Neural cell (in vitro differentiated cells): Measurements from ENCODE around the gene ADK. TPM values are rescaled to one million over a fixed set of nuclear protein-coding genes. Genes with fewer than 3 reads are reported as not detected.

Experiments used
- H2AFZ ChIP-seq: fragments of 200-600, 300-800 bp; sonication (generic), shearing (Covaris generic); 2 replicates; pipeline ENCODE4 v1.6.0; 2014; ENCODE audit warnings: low read depth, mild to moderate bottlenecking, antibody characterized with exemption, low read length, moderate library complexity
- H3F3A ChIP-seq: fragments of 200-600 bp; shearing (Covaris generic); 2 replicates; pipeline ENCODE4 v1.6.1; 2016; ENCODE audit warnings: mild to moderate bottlenecking, moderate library complexity, mixed read lengths, antibody characterized with exemption, low read length; ENCODE audit not compliant: insufficient read depth, poor library complexity, severe bottlenecking
- H3K27ac ChIP-seq: fragments of 200-600, 300-800 bp; sonication (generic), shearing (Covaris generic); 2 replicates; pipeline ENCODE4 v1.5.1; 2014; ENCODE audit warnings: mild to moderate bottlenecking, low read length, moderate library complexity
- H3K27me3 ChIP-seq: fragments of 300-800, 200-600 bp; sonication (generic), shearing (Covaris generic); 2 replicates; pipeline ENCODE4 v1.6.0; 2014; ENCODE audit warnings: mild to moderate bottlenecking, low read depth, low read length, moderate library complexity; ENCODE audit not compliant: insufficient read depth
- H3K36me3 ChIP-seq: fragments of 300-800, 200-600 bp; sonication (generic), shearing (Covaris generic); 2 replicates; pipeline ENCODE4 v1.5.1; 2014; ENCODE audit warnings: mild to moderate bottlenecking, antibody characterized with exemption, low read length, moderate library complexity; ENCODE audit not compliant: insufficient read depth
- H3K4me2 ChIP-seq: fragments of 300-800, 200-600 bp; sonication (generic), shearing (Covaris generic); 2 replicates; pipeline ENCODE4 v1.6.0; 2014; ENCODE audit warnings: mild to moderate bottlenecking, low read length
- H3K4me3 ChIP-seq: fragments of 300-800, 200-600 bp; sonication (generic), shearing (Covaris generic); 2 replicates; pipeline ENCODE4 v1.5.1; 2014; ENCODE audit warnings: mild to moderate bottlenecking, low read length, moderate library complexity
- H3K79me2 ChIP-seq: fragments of 200-600 bp; shearing (Covaris generic); replicated peaks from 2 replicates; pipeline ENCODE4 v1.6.0; 2014; ENCODE audit warnings: mild to moderate bottlenecking, low read length, moderate library complexity; ENCODE audit not compliant: insufficient read depth
- H3K9ac ChIP-seq: fragments of 300-800, 200-600 bp; sonication (generic), shearing (Covaris generic); 2 replicates; pipeline ENCODE4 v1.6.1; 2016; ENCODE audit warnings: mild to moderate bottlenecking, low read length, mixed read lengths
- H3K9me2 ChIP-seq: fragments of 200-600 bp; shearing (Covaris generic); 2 replicates; pipeline ENCODE4 v1.6.1; 2016; ENCODE audit warnings: mild to moderate bottlenecking, low read length, mixed read lengths; ENCODE audit not compliant: insufficient read depth
- H3K9me3 ChIP-seq: fragments of 200-600, 300-800 bp; sonication (generic), shearing (Covaris generic); 2 replicates; pipeline ENCODE4 v1.6.1; 2016; ENCODE audit warnings: mild to moderate bottlenecking, mixed run types, low read length, moderate library complexity, mixed read lengths
- H4K20me1 ChIP-seq: fragments of 200-600 bp; shearing (Covaris generic); 2 replicates; pipeline ENCODE4 v1.6.1; 2016; ENCODE audit warnings: mild to moderate bottlenecking, mixed run types; ENCODE audit not compliant: insufficient read depth
- EP300 ChIP-seq: fragments of 450-650 bp; conservative IDR thresholded peaks from 2 replicates; pipeline ENCODE4 v1.6.1; 2014; ENCODE audit warnings: antibody characterized with exemption, mild to moderate bottlenecking, moderate library complexity; ENCODE audit not compliant: poor library complexity, severe bottlenecking
- EZH2 ChIP-seq: fragments of 200-600, 300-800 bp; shearing (Covaris generic), sonication (generic); IDR thresholded peaks from 2 replicates; pipeline ENCODE4 v1.6.1; 2014; ENCODE audit warnings: antibody characterized with exemption, low read length, borderline replicate concordance, mild to moderate bottlenecking; ENCODE audit not compliant: insufficient read depth, poor library complexity, severe bottlenecking
- MXI1 ChIP-seq: fragments of 450-650 bp; conservative IDR thresholded peaks from 2 replicates; pipeline ENCODE4 v1.6.1; 2014; ENCODE audit warnings: antibody characterized with exemption, mild to moderate bottlenecking; ENCODE audit not compliant: poor library complexity, severe bottlenecking
- POLR2AphosphoS5 ChIP-seq: IDR thresholded peaks from 2 replicates; pipeline ENCODE4 v1.6.1; 2012
- RAD21 ChIP-seq: fragments of 450-650 bp; conservative IDR thresholded peaks from 2 replicates; pipeline ENCODE4 v1.6.1; 2014; ENCODE audit warnings: antibody characterized with exemption, mild to moderate bottlenecking, moderate library complexity
- REST ChIP-seq: IDR thresholded peaks from 2 replicates; pipeline ENCODE4 v1.6.1; 2012; ENCODE audit warnings: borderline replicate concordance
- SMC3 ChIP-seq: fragments of 450-650 bp; conservative IDR thresholded peaks from 2 replicates; pipeline ENCODE4 v1.6.1; 2014; ENCODE audit warnings: antibody characterized with exemption, mild to moderate bottlenecking, moderate library complexity; ENCODE audit not compliant: poor library complexity
- TAF1 ChIP-seq: IDR thresholded peaks from 2 replicates; pipeline ENCODE4 v1.6.1; 2012; ENCODE audit warnings: low read depth
- polyA plus RNA-seq: library from polyadenylated mRNA; depleted of rRNA; stranded (reverse); fragments of >200 nt; gene quantifications from 2 replicates; pipeline ENCODE4 v1.2.3, GENCODE V29; 2014
- TF ChIP-seq, protein P1 (sequence below): fragments of 450-650 bp; IDR thresholded peaks from 2 replicates; pipeline ENCODE4 v1.5.1; 2014; ENCODE audit warnings: antibody characterized with exemption, mild to moderate bottlenecking, moderate library complexity; ENCODE audit not compliant: poor library complexity, severe bottlenecking

Gene ADK
- polyA plus RNA-seq, 1 donor from 2014 or later, result 19.5 TPM

DNA sequence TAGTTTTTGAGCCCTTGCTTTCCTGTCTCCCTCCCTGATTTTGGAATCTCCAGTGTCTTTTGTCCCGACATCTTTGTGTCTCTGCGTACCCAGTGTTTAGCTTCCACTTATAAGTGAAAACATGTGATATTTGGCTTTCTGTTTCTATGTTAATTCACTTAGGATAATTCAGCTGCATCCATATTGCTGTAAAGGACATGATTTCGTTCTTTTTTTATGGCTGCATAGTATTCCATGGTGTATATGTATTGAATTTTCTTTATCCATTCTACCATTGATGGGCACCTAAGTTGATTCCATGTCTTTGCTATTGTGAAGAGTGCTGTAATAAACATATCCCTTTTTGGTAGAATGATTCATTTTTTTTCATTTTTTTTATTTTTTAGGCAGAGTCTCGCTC lies 48.3 kb downstream of the ADK start:
- Histone ChIP-seq H4K20me1 (no peaks in the 10 kb centered on the region), H3K4me2 (no peak overlapping the region), H3K27ac (no peak overlapping the region), H3F3A (no peaks in the 10 kb centered on the region), H3K79me2 (peaks cover 3% of the 10 kb centered on the region), H3K36me3 (no peaks in the 10 kb centered on the region), H3K9ac (no peak overlapping the region), H3K27me3 (no peaks in the 10 kb centered on the region), H2AFZ (no peak overlapping the region), H3K9me3 (no peaks in the 10 kb centered on the region), H3K9me2 (no peaks in the 10 kb centered on the region), H3K4me3 (no peak overlapping the region)
- TF ChIP-seq TAF1 (no peak), SMC3 (no peak), EZH2 (no peak), EP300 (no peak), RAD21 (no peak), POLR2AphosphoS5 (no peak), MXI1 (no peak), REST (no peak)
- TF ChIP-seq, protein P1, sequence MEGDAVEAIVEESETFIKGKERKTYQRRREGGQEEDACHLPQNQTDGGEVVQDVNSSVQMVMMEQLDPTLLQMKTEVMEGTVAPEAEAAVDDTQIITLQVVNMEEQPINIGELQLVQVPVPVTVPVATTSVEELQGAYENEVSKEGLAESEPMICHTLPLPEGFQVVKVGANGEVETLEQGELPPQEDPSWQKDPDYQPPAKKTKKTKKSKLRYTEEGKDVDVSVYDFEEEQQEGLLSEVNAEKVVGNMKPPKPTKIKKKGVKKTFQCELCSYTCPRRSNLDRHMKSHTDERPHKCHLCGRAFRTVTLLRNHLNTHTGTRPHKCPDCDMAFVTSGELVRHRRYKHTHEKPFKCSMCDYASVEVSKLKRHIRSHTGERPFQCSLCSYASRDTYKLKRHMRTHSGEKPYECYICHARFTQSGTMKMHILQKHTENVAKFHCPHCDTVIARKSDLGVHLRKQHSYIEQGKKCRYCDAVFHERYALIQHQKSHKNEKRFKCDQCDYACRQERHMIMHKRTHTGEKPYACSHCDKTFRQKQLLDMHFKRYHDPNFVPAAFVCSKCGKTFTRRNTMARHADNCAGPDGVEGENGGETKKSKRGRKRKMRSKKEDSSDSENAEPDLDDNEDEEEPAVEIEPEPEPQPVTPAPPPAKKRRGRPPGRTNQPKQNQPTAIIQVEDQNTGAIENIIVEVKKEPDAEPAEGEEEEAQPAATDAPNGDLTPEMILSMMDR, result no peak

GRCh38 chr10:74202356-74202755 lies 51.3 kb downstream of the ADK start:
- Histone ChIP-seq H3K79me2 (peaks cover 3% of the 10 kb centered on the region), H3K27ac (no peak overlapping the region), H2AFZ (no peak overlapping the region), H3K27me3 (no peaks in the 10 kb centered on the region), H3K4me3 (no peak overlapping the region), H3K4me2 (no peak overlapping the region), H3F3A (no peaks in the 10 kb centered on the region), H3K36me3 (no peaks in the 10 kb centered on the region), H4K20me1 (no peaks in the 10 kb centered on the region), H3K9ac (no peak overlapping the region), H3K9me2 (no peaks in the 10 kb centered on the region), H3K9me3 (no peaks in the 10 kb centered on the region)
- no peak for TF ChIP-seq REST
- TF ChIP-seq, protein P1, result no peak
- no peak for TF ChIP-seq EZH2
- TF ChIP-seq MXI1, result no peak
- no peak for TF ChIP-seq POLR2AphosphoS5
- no peak for TF ChIP-seq TAF1
- no peak for TF ChIP-seq RAD21
- no peak for TF ChIP-seq EP300
- TF ChIP-seq SMC3, result no peak
